ENCODE measurements around the gene SKIC3.

SKIC3 gene

GRCh38 chr5:95530416-95530815, 24.4 kb downstream of the SKIC3 start:
- DNase-seq: no peak

- DNase-seq: no peak
Observed at GRCh38 chr5:95528565-95528964, 26.2 kb downstream of the SKIC3 start.

GRCh38 chr5:95526871-95527270, 27.9 kb downstream of the SKIC3 start:
- no peak for DNase-seq

DNA sequence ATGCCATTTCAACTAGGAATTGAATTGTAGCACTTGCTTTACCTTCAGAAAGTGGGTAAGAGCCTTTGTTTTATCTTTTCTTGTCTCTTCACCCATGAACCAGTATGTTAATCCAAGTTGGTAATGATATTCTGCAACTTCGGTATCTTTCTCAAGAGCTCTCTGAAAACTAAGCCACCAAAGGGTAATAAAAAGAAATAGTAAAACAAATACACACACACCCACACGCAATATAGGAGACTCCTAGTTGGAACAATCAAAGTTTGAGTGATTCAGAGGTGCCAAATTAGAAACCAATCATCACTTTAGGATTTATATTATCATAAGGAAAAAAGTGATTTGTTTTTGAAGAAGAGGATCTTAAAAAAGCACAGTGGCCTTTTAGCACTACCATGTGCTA, 30.4 kb downstream of the SKIC3 start:
- DNase-seq: no peak

- DNase-seq: no peak
Observed at GRCh38 chr5:95520206-95520605, 34.6 kb downstream of the SKIC3 start.

DNA sequence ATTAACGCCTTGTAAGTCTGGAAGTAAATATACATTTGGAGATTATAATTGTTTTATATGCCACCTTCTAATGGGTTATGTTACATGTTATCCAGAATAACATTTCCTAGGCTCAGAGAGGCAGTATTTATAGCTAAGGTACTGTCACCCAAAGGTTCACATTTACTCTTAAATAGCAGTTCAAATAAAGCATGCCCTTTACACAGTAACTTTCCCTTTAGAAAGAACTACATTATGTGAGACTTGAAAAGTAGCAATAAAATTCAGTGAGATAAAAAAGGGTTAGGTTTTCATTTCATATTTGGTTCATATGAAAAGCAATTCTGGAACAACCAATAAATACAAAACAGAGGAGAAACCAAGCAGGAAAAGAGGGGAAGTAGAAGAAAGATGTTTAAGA, 35.1 kb downstream of the SKIC3 start:
- DNase-seq: no peak

DNA sequence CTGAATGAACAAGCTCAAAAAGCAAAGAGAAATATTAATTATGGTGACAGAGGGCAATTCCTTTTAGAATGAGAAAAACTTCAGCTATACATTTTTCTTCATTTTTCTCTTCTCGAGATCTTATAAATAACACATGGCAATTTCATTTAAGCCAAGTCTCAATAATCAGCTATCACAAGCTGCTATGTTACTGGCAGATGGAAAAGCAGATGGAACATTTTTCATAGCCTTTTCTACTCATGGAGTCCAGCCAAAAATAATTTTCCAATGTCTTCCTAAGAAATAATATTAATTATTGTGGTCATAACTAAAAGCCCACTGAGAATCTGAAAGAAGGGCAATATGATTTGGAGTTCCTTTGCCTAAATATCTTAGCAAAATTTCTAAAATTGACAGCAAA, 35.6 kb downstream of the SKIC3 start:
- no peak for DNase-seq

- no peak for DNase-seq
Observed at GRCh38 chr5:95518417-95518816, 36.4 kb downstream of the SKIC3 start.

- no peak for DNase-seq
Observed at GRCh38 chr5:95511606-95512005, 43.2 kb downstream of the SKIC3 start.

GRCh38 chr5:95508550-95508949, 46.2 kb downstream of the SKIC3 start:
- no peak for DNase-seq
